HG03103 (cell line): ENCODE measurements around the gene CDCA5.

ENCODE experiments used
- ATAC-seq: cut with Tn5 transposase; IDR thresholded peaks from one replicate; pipeline ENCODE4 v1.9.1; 2021; ENCODE audit warnings: low read depth; ENCODE audit not compliant: unreplicated experiment

The CDCA5 gene

DNA sequence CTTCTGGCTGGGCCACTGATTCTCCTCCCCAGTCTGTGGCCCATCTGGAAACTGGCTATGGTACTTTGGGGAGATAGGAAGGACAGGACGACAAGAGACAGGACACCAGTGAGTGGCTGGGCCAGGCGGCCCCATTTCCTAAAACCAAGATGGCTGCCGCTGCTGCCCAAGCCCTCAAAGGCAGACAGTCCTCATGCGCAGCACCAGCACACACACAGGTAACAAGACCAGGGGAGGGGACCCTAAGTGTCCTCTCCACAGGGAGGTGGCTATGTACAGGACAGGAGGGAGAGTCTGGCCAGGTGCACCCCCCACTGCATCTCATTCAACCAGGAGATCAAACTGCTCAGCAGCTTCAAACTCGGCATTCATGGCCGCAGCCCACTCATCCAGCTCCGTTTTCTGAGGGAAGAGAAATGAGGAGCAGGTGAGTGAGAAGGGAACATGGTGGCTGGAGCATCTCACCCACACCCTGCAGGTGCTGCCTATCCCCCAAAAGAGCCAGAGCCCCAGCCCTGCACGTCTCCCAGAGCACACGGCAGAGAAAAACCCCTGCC, 5.0 kb downstream of the CDCA5 start:
- no peak for ATAC-seq

DNA sequence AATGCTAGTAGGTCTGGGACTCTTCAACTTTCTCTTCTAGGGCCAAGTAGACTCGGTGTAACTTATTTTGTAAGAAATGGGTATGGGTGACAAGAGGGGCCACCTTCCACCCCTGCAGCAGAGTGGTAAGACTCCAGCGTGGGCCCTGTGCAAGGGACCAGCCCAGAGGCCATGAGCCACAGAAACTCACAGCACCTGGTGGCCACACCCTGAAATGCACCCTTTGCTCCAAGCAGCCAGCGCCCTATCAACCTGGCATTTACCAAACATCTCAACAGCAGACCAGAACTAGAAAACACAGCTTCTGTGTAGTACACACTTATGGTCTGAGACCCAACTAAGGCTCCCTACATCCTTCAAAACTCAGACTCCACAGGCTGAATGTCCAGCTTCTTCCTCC, 5.7 kb downstream of the CDCA5 start:
- ATAC-seq = no peak

DNA sequence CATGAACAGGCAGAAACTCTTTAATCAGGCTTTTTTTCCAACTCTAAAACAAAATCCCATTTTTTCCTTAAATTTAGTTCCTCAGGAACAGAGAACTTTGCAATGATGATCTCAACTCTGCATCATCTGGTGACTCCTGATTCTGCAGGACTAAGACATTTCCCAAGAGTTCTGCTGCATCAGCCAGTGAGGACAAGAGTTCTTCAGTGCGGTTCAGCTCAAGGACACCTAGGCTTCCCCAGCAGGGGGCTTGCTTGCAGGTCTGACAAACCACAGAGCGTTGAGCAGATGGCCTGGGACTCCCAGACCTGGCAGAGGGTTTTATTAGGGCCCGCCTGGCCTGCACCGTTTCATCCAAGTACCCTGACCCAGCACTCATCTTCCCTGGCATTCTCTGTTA, 6.4 kb downstream of the CDCA5 start:
- ATAC-seq = no peak

DNA sequence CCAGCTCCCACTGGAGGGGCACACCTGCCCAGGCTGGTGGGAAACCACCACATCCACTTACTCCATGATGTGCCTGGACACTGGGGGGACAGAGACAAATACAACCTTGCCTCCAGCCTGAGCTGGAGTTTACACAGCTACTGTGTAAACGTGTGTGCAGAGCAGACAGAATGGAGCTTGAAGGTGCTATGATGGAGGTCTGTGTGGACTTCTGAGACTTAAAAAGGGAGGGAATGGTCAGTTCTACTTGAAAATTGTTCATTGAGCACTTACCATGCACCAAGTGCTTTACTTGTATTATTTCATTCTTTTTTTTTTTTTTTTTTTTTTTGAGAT, 11.2 kb downstream of the CDCA5 start:
- ATAC-seq = no peak

DNA sequence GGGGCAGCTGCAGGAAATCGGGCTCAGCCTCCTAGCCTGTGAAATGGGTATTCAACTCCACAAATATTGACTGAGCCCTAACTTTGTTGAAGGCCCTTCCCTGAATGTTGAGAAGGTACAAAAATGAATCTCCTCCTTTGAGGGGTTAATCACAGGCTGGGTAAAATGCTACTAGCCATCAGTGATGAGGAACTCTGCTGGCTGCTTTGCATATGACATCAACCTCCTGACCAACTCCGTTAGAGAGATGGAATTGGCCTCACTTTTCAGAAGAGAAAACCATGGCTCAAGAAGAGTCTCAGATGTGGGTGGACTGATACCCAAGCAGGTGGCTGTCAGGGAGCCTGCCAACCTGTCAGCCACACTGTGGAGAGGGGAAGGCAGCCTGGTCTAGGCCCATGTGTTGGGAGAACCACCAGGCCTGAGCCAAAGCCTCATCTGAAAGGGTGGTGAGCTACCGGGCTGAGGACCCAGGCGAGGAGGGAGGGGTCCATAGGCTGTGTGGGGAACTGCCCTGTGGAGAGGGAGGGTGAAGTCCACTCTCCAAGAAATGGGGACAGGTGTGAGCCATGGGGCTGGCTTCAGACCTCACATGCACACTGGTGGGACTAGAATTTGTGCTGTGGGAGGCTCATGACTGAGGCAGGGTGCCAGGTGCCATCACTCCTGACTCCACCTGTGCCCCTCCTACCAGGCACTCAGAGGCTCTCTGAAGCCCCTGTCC, 11.8 kb downstream of the CDCA5 start:
- no peak for ATAC-seq

DNA sequence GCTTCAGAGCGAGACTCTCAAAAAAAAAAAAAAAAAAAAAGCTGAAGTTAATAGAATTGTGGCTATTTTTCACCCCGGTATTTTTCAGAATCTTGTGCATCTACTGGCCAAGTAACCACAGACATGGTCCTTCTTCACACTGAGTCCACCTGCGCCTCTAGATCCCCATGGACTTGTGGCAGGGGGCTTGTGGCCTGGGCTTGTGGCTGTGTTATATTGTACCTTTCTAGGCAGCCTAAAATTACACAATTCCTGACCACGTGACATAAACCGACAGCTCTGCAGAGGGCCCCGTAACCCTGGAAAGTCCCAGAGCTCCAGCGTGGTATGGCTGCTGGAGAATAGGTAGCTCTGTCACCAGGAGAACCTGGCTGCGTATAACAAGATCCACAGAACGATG, 14.6 kb downstream of the CDCA5 start:
- ATAC-seq = no peak

DNA sequence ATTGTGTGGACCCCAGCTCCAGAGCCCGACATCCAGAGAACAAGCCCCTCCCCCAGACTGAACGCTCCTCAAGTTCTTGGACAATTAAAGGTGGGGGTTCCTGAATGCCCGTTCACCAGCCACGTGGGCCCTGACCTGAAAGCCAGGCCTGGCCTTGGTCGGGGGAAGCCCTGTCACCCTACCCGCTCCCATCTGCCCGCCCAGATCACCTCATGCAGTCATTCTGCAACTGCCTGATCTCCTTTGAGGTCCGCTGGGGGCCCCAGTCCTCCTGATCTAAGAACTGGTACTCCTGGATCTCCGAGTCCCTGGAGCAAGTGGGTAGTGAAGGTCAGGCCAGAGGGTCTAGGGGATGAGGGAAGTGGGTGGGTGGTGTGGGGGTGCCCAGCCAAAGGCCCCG, 16.4 kb downstream of the CDCA5 start:
- no peak for ATAC-seq

DNA sequence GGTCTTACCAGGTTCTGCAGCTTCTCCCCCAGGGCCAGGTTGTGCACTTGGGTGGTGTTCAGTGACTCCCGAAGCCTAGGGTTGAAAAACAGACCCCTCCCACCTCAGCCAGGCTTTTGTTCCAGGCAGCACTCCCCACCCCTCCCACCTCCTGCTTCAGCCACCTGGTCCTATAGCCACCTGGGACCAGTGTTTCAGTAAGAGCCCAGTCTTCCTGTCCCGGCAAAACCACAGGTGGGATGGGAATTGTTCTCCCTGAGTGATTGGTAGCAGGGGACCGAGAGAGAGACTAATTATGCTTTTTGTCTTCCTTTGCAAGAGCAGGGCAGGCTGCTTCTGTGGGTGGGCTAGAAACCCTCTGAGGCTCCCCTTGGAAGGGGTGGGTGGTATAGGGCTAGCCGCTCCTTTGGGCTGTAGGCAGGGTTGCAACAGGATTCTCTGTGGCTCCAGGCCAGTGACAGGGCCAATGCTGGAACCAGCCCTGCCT, 17.0 kb downstream of the CDCA5 start:
- no peak for ATAC-seq

DNA sequence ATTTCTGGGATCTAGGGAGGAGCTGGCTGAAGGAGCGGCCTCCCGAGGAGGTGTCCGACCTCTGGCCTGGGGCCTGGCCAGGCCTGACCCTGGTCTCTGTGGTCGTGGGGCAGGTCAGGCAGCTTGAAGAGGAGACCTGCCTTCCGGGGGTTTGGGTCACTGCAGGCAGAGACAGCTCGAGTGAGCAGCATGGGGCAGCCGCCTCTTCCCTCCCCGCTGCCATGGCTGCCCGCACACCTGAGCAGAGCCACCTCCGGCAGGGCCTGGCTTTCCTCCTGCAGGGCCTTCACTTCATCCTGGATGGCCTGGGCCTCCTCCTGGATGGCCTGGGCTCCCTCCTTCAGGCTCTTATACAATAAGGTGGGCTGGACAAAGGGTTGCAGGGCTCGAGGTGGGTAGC, 17.5 kb downstream of the CDCA5 start:
- no peak for ATAC-seq

DNA sequence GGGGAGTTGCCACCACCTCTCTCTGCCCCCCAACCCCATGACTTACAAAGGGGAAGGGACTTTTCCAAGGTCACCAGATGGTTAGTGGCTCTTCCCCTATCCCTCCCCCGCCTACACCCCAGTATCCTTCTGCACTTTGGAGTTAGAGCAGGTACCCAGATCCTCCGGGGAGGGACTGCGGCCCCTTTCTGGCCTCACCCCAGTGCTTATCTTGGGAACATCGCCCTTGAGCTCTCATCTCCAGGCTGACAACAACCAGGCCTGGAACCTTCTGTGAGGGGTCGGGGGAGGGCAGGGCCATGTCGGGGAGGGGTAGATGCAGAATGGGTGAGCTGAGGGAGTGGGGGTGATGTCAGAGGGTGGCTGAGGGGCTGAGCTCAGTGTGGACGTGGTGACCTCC, 18.0 kb downstream of the CDCA5 start:
- no peak for ATAC-seq

DNA sequence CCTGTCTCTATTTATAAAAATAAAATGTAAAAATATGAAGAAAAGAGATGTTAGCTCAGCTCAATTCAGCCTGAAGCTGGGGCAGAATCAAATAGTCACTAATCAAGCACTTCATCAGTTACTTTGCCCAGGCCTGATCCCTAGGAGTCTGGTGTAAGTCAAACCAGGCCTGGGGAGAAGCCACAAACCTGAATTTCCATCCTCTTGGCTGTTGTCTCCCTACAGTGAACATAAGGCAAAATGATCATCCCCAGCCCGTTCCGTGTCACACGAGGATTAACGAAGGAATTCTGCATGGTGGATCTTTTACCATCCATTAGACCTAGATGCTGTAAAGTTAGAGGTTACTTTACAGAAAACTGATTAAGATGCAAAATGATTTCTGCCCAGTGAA, 19.0 kb downstream of the CDCA5 start:
- no peak for ATAC-seq

DNA sequence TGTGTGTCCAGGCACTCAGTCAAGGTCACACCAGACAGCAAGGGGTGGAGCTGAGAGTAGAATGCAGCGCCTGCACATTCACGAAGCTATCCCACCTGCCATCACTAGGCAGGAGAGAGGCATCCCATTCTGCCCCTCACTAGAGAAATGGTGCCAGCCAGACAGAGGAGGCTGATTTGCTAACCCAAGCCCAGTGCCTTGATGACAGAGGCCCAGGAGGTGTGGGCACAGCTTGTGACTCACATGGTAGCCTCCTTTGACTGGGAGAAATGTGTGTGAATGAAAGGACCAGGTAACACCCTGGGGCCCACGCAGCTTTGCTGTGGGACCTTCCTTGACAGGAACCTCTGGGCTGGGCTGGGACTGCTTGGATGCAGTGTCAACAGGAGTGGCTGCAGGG, 20.3 kb downstream of the CDCA5 start:
- ATAC-seq = no peak

DNA sequence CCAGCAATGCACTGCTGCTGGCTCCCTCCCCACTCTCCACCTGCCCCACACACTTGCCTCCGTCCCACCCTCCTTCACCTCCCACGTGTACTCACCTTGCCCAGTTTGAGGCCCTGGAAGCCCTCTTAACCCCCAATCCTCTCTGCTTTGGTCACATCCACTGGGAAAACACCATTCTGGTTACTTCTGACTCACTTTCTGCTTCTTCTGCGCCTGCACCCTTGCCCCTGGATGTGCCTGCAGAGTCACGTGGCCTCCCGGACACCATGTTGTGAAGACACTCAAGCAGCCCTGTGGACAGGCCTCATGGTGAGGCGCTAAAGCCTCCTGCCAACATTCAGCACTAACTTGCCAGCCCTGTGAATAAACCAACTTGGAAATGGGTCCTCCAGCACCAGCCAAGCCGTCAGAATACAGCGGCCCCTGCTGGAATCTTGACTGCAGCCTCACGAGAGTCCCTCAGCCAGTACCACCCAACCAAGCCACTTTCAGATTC, 22.9 kb downstream of the CDCA5 start:
- no peak for ATAC-seq

DNA sequence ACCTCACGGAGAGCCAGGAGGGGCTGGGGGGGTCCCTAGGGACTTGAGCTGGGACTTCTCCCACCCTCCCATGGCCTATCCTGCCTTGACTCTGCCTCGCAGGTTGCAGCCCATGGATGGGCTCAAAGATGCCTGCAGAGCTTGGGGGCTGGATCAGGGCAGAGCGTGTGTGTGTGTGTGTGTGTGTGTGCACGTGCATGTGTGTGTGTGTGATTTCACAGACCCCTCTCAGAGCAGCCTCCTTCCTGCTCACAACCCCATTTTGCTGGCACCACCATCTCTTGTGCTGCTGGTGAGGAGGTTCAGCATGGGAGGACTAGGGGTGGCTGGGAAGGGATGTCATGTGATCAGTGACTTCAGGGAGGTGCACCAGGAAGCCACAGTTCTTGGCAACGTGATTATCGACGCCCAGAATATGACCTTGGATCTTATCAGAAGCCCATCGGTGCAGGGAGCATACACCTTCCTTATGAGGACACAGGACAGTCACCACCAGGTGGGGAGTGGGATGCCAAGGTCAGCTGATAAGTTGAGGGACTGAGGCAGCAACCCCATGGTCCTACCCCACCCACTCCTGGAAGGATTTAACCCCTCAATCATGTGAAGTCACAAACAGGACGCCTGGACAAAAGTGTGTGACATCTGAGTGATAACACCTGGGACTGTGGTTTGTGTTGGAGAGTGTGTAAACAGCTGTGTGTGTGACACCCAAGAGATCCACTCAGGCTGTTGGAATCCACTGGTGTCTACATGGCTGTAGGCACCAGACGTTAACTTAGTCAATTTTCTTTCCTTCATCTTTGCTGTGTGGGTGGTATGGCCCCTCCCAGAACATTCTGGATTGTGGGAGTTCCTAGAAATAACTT, 23.6 kb downstream of the CDCA5 start:
- ATAC-seq = no peak

DNA sequence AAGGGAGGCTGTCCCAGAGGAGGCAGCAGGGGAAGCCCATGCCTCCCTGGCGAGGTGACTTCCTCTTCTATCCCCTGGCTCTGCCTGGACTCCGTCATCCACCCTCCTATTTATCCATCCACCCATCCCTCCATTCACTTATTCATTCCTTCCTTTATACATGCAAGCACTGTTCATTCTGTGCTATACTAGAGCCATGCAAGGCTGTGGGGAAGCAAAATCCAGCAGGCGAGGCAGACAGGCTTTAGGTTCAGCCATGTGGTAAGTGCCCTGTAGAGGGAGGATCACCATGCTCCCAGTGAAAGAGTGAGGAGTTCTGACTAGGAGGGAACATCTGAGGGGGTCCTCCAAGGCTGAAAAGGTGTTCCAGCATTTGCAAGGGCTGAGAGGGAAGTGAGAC, 24.3 kb downstream of the CDCA5 start:
- no peak for ATAC-seq

DNA sequence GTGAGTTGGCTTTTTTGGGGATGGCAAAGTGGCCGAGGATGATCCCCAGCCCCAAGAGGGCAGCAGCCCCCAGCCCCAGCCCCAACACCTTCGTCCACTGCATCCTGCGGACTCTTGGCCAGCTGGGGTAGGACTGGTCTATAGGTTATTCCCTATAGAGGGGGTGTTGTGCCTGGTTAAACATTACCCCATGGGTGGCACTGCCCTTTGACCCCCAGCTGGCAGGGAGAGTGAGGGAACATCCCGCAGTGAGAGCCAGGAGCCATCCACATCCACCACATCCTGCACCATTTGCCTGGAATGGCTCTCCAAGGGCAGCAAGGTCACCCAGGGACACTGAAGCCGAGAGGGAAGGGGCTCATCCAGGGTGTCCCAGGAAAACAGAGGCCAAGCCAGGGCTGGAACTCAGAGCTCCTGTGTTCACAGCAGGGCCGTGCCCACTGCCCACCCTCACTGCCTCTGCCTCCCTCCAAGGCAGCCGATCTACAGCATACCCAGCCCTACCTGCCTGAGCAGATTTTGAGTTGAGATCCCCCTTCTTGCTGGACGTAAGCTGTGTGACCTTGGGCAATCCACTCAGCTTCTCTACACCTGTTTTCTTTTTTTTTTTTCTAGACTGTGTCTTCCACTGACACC, 25.3 kb downstream of the CDCA5 start, which contains the start of gene NAALADL1:
NAALADL1 (minus strand) TSS at position 135 of the 636 bp plus-strand sequence; CDS start at position 103, 32 bp downstream.
- no peak for ATAC-seq

DNA sequence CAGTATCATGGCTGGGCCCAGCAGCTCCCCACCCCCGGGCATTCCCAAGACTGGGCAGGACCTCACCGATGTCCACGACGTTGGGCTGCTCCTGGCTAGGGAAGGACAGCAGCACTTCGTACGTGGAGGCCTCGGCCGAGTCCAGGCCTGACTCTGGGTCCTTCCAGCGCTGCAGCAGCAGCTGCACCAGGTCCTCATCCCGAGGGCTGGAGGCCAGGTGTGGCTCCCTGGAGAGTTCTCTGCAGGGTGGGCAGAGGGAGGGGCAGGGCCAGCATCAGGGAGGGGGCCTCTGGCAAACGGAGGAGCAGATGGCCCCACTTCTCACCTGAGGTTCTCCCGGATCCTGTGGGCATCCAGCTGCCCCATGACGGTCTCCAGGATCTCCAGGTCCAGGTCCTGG, 25.8 kb downstream of the CDCA5 start:
- ATAC-seq = no peak

DNA sequence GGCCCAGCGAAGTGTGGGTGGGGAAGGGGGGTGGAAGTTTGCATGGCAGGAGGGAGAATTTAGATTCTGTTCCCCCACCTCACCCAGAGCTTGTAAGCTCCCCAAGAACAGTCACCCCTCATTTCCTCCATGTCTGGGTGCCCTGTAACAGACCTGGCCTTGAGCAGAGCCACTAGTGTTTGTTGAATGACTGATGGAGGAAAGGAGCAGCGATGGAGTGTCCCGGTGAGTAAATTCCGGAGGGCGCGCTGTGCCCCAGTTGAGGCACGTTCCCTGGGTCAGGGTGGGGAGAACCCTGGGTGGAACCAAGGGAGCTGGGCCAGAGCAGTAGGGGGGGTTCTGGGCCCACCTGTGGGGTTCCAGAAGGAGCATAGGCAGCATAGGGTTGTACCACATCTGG, 26.3 kb downstream of the CDCA5 start:
- ATAC-seq = no peak

DNA sequence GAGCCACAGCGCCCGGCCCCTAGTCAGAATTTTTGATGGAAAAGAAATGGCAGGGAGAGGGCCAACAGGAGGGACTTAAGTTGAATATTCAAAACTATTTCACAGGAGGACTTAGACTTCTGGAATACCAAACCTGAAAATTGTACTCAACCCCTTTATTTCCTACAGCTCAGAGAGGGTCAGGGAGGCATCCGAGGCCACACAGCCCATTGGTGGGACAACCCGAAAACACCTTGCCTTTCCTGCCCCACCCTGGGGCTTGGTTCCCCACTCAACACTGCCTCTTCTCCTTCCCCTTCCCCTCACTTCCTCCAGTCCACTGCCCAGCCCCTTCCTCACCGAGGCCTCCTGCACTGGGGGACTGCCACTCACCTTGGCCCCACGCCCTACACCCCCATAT, 26.8 kb downstream of the CDCA5 start:
- ATAC-seq = no peak

DNA sequence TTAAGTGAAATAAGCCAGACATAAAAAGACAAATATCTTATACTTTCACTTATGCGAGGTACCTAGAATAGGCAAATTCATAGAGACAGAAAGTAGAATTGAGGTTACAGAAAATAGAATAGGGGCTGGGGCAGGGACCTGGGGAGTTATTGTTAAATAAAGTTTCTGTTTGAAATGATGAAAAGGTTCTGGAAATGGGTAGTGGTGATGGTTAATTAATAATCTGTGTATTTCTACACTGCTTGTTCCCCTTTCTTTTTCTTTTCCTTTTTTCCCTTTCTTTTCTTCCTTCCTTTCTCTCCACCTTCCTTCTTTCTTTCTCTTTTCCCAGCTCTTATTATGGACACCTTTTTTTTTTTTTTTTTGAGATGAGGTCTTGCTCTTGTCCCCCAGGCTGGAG, 28.3 kb downstream of the CDCA5 start:
- ATAC-seq = no peak
